Loucy (cell line): ENCODE results near the gene SAMD9.

ENCODE experiments used
- CTCF ChIP-seq: fragments of 200-600 bp; sonication (generic); conservative IDR thresholded peaks from 2 replicates; pipeline ENCODE4 v1.5.1; 2014; ENCODE audit warnings: mild to moderate bottlenecking, antibody characterized with exemption, low read length
- EZH2phosphoT487 ChIP-seq: fragments of 200-600 bp; IDR thresholded peaks from 2 replicates; pipeline ENCODE4 v1.6.1; 2018; ENCODE audit warnings: antibody characterized with exemption, mild to moderate bottlenecking, moderate library complexity, borderline replicate concordance

- TF ChIP-seq CTCF (no peak), EZH2phosphoT487 (no peak)
Observed at GRCh38 chr7:93051660-93052059, 66.1 kb downstream of the SAMD9 start.
